Breast epithelium (tissue), 3 donors: ENCODE results near the gene ZC3H4.

Experiments used
- POLR2A ChIP-seq: fragments of 450-650 bp; IDR thresholded peaks from one replicate; pipeline ENCODE4 v1.6.1; 2016; ENCODE audit warnings: antibody characterized with exemption, mild to moderate bottlenecking, moderate library complexity
- POLR2AphosphoS5 ChIP-seq, 3 donors: sonication (generic); formaldehyde crosslinking; IDR thresholded peaks; one replicate each; pipeline ENCODE4 v1.6.1; 2017; ENCODE audit warnings: antibody characterized with exemption in 3 of 3
- TF ChIP-seq, protein P1 (sequence below), 3 donors: fragments of 450-650 bp; IDR thresholded peaks; one replicate each; pipeline ENCODE4 v1.5.1; 2016 to 2017; ENCODE audit warnings: antibody characterized with exemption in 3 of 3, mild to moderate bottlenecking in 3 of 3, moderate library complexity in 3 of 3

DNA sequence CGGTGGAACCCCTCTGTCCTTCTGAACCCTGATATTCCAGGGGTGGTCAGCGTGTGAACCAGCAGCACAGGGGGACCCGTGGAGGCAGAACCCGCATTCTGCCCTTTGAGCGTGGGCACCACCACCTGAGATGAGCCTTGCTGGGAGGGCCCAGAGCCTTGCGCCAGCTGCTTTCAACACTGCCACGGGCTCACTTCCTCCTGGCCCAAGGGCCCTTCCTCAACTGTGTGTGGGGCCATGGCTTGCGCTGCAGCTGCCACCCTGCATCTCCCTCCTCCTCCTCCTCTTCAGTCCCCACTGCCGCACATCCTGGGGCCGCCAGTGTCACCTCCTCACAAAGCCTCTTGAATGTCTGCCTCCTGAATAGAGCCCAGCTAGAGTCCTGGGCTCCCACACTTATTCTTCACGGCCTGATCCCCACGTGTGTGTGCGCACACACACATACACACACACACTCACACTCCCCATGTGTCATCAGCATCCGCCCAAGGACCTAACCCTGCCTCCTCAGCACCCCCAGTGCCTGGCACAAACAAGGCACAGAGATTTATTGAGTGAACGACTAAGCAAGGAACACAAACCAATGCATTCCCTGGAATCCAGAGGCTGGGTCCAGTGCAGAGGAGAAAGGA is 38.3 kb downstream of the ZC3H4 start:
- TF ChIP-seq POLR2A (no peak), POLR2AphosphoS5 (IDR thresholded peaks at IDR 0.05) (no peak)
- TF ChIP-seq, protein P1, sequence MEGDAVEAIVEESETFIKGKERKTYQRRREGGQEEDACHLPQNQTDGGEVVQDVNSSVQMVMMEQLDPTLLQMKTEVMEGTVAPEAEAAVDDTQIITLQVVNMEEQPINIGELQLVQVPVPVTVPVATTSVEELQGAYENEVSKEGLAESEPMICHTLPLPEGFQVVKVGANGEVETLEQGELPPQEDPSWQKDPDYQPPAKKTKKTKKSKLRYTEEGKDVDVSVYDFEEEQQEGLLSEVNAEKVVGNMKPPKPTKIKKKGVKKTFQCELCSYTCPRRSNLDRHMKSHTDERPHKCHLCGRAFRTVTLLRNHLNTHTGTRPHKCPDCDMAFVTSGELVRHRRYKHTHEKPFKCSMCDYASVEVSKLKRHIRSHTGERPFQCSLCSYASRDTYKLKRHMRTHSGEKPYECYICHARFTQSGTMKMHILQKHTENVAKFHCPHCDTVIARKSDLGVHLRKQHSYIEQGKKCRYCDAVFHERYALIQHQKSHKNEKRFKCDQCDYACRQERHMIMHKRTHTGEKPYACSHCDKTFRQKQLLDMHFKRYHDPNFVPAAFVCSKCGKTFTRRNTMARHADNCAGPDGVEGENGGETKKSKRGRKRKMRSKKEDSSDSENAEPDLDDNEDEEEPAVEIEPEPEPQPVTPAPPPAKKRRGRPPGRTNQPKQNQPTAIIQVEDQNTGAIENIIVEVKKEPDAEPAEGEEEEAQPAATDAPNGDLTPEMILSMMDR (IDR thresholded peaks at IDR 0.05) = no peak
